Osteocyte (in vitro differentiated cells): ENCODE measurements around the gene ASXL3. TPM values are rescaled to one million over a fixed set of nuclear protein-coding genes. Genes with fewer than 3 reads are reported as not detected.

ENCODE experiments used
- DNase-seq: peaks from one replicate; pipeline ENCODE4 v3.0.0; 2021; ENCODE audit warnings: mixed read lengths; ENCODE audit not compliant: unreplicated experiment; ENCODE audit errors: extremely low spot score
- H3K27ac Mint-ChIP-seq: one replicate; pipeline ENCODE4 v1.8.0; 2021; ENCODE audit warnings: mild to moderate bottlenecking, mixed read lengths; ENCODE audit not compliant: unreplicated experiment
- H3K27me3 Mint-ChIP-seq: one replicate; pipeline ENCODE4 v1.8.0; 2021; ENCODE audit warnings: mixed read lengths; ENCODE audit not compliant: unreplicated experiment
- H3K36me3 Mint-ChIP-seq: one replicate; pipeline ENCODE4 v1.8.0; 2021; ENCODE audit warnings: mixed read lengths; ENCODE audit not compliant: unreplicated experiment
- H3K4me1 Mint-ChIP-seq: one replicate; pipeline ENCODE4 v1.8.0; 2021; ENCODE audit warnings: mixed read lengths; ENCODE audit not compliant: unreplicated experiment
- H3K4me3 Mint-ChIP-seq: one replicate; pipeline ENCODE4 v1.8.0; 2021; ENCODE audit warnings: mild to moderate bottlenecking, moderate library complexity, mixed read lengths; ENCODE audit not compliant: unreplicated experiment
- H3K9me3 Mint-ChIP-seq: one replicate; pipeline ENCODE4 v1.8.0; 2021; ENCODE audit warnings: mixed read lengths; ENCODE audit not compliant: unreplicated experiment
- total RNA-seq: library from RNA; stranded (reverse); gene quantifications from 2 replicates; pipeline ENCODE4 v1.2.1, GENCODE V29; 2021
- TF ChIP-seq, protein P1 (sequence below): fragments of 200-600 bp; sonication (generic); IDR thresholded peaks from 2 replicates; pipeline ENCODE4 v1.5.0; 2021; ENCODE audit warnings: antibody characterized with exemption, mild to moderate bottlenecking, moderate library complexity

ASXL3 gene
- total RNA-seq, 1 donor from 2014 or later: 7.2 TPM

DNA sequence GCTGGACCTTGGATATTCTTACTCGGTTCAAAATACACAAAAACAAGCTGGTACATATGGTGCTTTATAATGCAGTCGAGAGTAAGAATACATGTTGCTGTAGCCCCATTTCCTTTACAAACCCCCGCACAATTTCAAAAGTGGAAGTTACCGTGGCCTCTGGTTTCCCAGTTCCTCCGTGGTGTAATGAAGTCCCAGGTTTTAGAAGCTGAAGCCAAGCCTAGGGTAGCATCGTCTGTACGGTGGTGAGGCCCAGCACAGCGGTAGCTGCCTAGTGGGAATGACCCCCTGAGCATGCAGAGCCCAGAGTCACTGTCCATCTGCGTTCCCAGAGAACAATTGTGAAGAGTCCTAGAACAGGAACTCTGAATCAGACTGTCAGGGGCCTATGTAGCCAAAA is 171.8 kb downstream of the ASXL3 start:
- no peak overlapping the region for H3K4me3 Mint-ChIP-seq
- H3K9me3 Mint-ChIP-seq: no peaks in the 10 kb centered on the region
- peaks cover 22% of the 10 kb centered on the region for H3K4me1 Mint-ChIP-seq
- H3K36me3 Mint-ChIP-seq: peaks cover 3% of the 10 kb centered on the region
- H3K27me3 Mint-ChIP-seq: no peaks in the 10 kb centered on the region
- no peak for DNase-seq
- TF ChIP-seq, protein P1, sequence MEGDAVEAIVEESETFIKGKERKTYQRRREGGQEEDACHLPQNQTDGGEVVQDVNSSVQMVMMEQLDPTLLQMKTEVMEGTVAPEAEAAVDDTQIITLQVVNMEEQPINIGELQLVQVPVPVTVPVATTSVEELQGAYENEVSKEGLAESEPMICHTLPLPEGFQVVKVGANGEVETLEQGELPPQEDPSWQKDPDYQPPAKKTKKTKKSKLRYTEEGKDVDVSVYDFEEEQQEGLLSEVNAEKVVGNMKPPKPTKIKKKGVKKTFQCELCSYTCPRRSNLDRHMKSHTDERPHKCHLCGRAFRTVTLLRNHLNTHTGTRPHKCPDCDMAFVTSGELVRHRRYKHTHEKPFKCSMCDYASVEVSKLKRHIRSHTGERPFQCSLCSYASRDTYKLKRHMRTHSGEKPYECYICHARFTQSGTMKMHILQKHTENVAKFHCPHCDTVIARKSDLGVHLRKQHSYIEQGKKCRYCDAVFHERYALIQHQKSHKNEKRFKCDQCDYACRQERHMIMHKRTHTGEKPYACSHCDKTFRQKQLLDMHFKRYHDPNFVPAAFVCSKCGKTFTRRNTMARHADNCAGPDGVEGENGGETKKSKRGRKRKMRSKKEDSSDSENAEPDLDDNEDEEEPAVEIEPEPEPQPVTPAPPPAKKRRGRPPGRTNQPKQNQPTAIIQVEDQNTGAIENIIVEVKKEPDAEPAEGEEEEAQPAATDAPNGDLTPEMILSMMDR: no peak
- H3K27ac Mint-ChIP-seq: peak overlapping the region; percentile 68

GRCh38 chr18:33750366-33750765 is 172.3 kb downstream of the ASXL3 start:
- Mint-ChIP-seq H3K27me3 (no peaks in the 10 kb centered on the region), H3K27ac (peak overlapping the region; percentile 68), H3K4me3 (no peak overlapping the region), H3K4me1 (peaks cover 26% of the 10 kb centered on the region), H3K9me3 (no peaks in the 10 kb centered on the region), H3K36me3 (no peaks in the 10 kb centered on the region)
- TF ChIP-seq, protein P1: no peak
- no peak for DNase-seq

GRCh38 chr18:33751613-33752221 is 173.7 kb downstream of the ASXL3 start:
- Mint-ChIP-seq H3K4me3 (no peak overlapping the region), H3K27ac (no peak overlapping the region), H3K36me3 (no peaks in the 10 kb centered on the region), H3K4me1 (peaks cover 39% of the 10 kb centered on the region), H3K9me3 (no peaks in the 10 kb centered on the region), H3K27me3 (no peaks in the 10 kb centered on the region)
- TF ChIP-seq, protein P1: peak; percentile 71
- no peak for DNase-seq

GRCh38 chr18:33755391-33755790 is 177.4 kb downstream of the ASXL3 start:
- Mint-ChIP-seq H3K4me3 (no peak overlapping the region), H3K27me3 (no peaks in the 10 kb centered on the region), H3K36me3 (no peaks in the 10 kb centered on the region), H3K4me1 (peaks cover 32% of the 10 kb centered on the region), H3K27ac (no peak overlapping the region), H3K9me3 (no peaks in the 10 kb centered on the region)
- TF ChIP-seq, protein P1: no peak
- DNase-seq: no peak

GRCh38 chr18:33755931-33756560 is 178.0 kb downstream of the ASXL3 start:
- Mint-ChIP-seq H3K4me3 (no peak overlapping the region), H3K36me3 (no peaks in the 10 kb centered on the region), H3K9me3 (no peaks in the 10 kb centered on the region), H3K27ac (peak overlapping the region; percentile 53), H3K27me3 (no peaks in the 10 kb centered on the region), H3K4me1 (peaks cover 26% of the 10 kb centered on the region)
- DNase-seq: no peak
- TF ChIP-seq, protein P1: no peak
